Measurements from ENCODE around the gene GRHPR. TPM values are rescaled to one million over a fixed set of nuclear protein-coding genes. Genes with fewer than 3 reads are reported as not detected.

Gene GRHPR
- total RNA-seq, 6 experiments from 2014 or later, result 159 to 424 (median 359) TPM

DNA sequence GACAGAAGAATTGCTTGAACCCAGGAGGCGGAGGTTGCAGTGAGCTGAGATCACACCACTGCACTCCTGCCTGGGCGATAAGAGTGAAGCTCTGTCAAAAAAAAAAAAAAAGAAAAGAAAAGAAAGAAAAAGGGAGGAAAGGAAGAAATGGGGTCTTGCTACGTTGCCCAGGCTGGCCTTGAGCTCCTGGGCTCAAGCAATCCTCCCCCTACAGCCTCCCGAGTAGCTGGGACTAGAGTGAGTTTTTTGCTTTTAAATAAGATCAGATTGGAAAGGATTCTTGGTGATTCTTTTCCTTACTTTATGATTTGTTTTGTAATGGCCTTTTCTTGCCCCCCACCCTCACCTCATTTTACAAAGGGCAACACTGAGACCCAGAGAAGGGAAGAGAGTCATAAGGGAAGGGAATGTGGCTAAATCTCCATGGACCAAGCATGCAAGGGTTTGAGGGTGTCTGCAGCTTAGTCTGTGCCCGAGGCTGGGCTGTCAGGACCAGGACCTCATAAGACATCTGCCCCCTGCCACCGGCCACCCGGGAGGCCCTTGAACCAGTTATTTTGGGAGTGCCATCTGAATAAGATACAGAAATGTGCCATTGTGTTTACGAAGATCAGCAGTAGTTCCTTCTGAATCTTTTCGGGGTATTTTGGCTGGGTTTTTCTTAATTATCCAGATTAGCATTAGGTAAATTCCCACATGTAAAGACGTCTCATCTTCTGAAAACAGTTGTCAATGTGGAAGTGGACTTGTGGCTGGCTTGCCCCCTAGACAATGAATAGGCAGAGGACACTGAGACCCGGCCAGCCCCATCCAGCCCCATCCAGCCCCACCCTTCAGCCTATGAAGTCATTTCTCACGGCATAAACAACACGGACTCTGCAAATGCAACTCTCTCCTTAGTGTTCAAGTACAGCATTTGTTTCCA is 44.5 kb upstream of the GRHPR start:
- Histone ChIP-seq H3K27me3 (no peaks in the 10 kb centered on the region), H3K9me3 (no peaks in the 10 kb centered on the region), H3K4me3 (no peak overlapping the region), H3K4me1 (no peaks in the 10 kb centered on the region), H3K27ac (no peak overlapping the region), H3K36me3 (no peaks in the 10 kb centered on the region)
- DNase-seq (no peak), ATAC-seq (no peak)
- intact Hi-C loops (cut with DNase I), result no loop called here
- WGBS (ENCODE audit: insufficient coverage, low coverage, low lambda C conversion rate, missing lambda C conversion rate), result 72% methylated on average over 10 of the region's 13 CpGs
- TF ChIP-seq POLR2A (IDR thresholded peaks at IDR 0.05), result no peak
- TF ChIP-seq, protein P1, sequence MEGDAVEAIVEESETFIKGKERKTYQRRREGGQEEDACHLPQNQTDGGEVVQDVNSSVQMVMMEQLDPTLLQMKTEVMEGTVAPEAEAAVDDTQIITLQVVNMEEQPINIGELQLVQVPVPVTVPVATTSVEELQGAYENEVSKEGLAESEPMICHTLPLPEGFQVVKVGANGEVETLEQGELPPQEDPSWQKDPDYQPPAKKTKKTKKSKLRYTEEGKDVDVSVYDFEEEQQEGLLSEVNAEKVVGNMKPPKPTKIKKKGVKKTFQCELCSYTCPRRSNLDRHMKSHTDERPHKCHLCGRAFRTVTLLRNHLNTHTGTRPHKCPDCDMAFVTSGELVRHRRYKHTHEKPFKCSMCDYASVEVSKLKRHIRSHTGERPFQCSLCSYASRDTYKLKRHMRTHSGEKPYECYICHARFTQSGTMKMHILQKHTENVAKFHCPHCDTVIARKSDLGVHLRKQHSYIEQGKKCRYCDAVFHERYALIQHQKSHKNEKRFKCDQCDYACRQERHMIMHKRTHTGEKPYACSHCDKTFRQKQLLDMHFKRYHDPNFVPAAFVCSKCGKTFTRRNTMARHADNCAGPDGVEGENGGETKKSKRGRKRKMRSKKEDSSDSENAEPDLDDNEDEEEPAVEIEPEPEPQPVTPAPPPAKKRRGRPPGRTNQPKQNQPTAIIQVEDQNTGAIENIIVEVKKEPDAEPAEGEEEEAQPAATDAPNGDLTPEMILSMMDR (IDR thresholded peaks at IDR 0.05), result no peak

DNA sequence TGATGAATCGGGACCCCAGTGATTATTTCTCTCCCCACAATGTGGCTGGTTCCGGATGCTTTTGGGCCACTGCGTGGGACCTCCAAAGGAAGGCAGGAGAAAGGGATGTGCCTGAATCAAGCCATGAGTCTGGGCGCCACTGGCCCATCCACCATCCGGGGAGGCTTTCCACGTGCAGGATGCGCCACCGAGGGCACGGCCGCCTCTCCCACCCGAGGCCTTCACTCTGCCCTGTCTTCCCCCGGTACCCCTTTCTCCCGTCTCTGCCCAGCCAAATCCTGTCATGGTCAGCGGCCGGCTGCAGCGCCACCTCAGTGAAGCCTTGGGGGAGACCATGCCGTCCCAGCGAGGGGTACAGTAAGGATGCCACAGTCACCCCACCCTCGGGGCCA is 43.9 kb upstream of the GRHPR start:
- no peaks in the 10 kb centered on the region for H3K27me3 ChIP-seq
- WGBS (ENCODE audit: insufficient coverage, low coverage, low lambda C conversion rate, missing lambda C conversion rate), result 74% methylated on average over 4 of the region's 19 CpGs
- intact Hi-C loops (cut with DNase I), result no loop called here

DNA sequence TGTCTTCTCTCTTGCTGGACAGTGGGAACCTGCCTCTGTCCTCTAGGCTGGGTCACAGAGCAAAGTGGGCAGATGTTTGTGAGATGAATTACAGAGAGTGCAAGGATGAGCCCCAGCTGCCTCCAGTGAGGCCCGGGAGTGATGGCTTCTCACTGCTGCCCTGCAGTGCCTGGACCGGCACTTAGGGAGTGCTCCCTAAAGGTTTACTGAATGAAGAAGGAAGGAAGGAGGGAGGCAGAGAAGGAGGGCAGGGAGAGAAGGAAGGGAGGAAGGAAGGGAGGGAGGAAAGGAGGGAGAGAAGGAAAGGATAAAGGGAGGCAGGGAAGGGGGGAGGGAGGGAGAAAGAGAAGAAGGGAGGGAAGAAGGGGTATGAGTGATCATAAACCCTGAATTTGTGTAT is 42.7 kb upstream of the GRHPR start:
- DNase-seq, result no peak
- Histone ChIP-seq H3K4me3 (no peak overlapping the region), H3K27ac (no peak overlapping the region), H3K4me1 (no peaks in the 10 kb centered on the region), H3K27me3 (no peaks in the 10 kb centered on the region), H3K9me3 (no peaks in the 10 kb centered on the region), H3K36me3 (no peaks in the 10 kb centered on the region)
- 80% methylated on average over 2 of the region's 2 CpGs for WGBS (ENCODE audit: insufficient coverage, low coverage, low lambda C conversion rate, missing lambda C conversion rate)
- intact Hi-C loops (cut with DNase I), result no loop called here
- TF ChIP-seq, protein P1 (IDR thresholded peaks at IDR 0.05), result no peak
- TF ChIP-seq POLR2A (IDR thresholded peaks at IDR 0.05), result no peak
- no peak for ATAC-seq

More for the DNA sequence above, 43.9 kb upstream of the GRHPR start:
- Histone ChIP-seq H3K4me1 (no peaks in the 10 kb centered on the region), H3K4me3 (no peak overlapping the region), H3K9me3 (no peaks in the 10 kb centered on the region), H3K27ac (no peak overlapping the region), H3K36me3 (no peaks in the 10 kb centered on the region)
- TF ChIP-seq, protein P1 (IDR thresholded peaks at IDR 0.05), result no peak
- no peak for TF ChIP-seq POLR2A (IDR thresholded peaks at IDR 0.05)
- no peak for DNase-seq
- ATAC-seq, result no peak

DNA sequence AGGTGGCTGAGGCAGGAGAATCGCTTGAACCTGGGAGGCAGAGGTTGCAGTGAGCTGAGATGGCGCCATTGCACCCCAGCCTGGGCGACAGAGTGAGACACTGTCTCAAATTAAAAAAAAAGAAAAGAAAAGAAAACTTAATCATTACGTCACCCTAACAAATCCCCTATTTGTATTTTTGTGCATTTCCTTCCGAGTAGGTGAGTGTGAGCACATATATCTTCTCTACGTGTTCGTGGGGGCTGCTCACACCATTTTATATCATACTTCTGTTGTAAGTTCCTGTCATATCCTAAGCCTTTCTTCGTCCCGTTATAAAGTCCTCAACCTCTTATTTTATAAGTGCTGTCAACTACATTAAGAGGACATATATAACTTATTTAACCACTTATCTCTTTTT is 41.9 kb upstream of the GRHPR start:
- ATAC-seq, result no peak
- intact Hi-C loops (cut with DNase I), result no loop called here
- Histone ChIP-seq H3K27ac (no peak overlapping the region), H3K27me3 (no peaks in the 10 kb centered on the region), H3K9me3 (no peaks in the 10 kb centered on the region), H3K4me1 (no peaks in the 10 kb centered on the region), H3K36me3 (no peaks in the 10 kb centered on the region), H3K4me3 (no peak overlapping the region)
- DNase-seq, result no peak
- 72% methylated on average over 6 of the region's 9 CpGs for WGBS (ENCODE audit: insufficient coverage, low coverage, low lambda C conversion rate, missing lambda C conversion rate)
- no peak for TF ChIP-seq POLR2A (IDR thresholded peaks at IDR 0.05)
- TF ChIP-seq, protein P1 (IDR thresholded peaks at IDR 0.05), result no peak

Data from right lobe of liver (tissue), 6 donors.